SH-SY5Y (cell line): ENCODE measurements around the gene CD22.

Source experiments
- GATA2 ChIP-seq: IDR thresholded peaks from 2 replicates; pipeline ENCODE4 v1.6.1; 2011; ENCODE audit warnings: mild to moderate bottlenecking, low read depth, low read length
- GATA3 ChIP-seq: IDR thresholded peaks from 2 replicates; pipeline ENCODE4 v1.6.1; 2011; ENCODE audit warnings: low read depth, mild to moderate bottlenecking, low read length, moderate library complexity

- TF ChIP-seq GATA2 (no peak), GATA3 (no peak)
Observed at GRCh38 chr19:35327642-35328041, 1.3 kb upstream of the CD22 start.
